ENCODE results near the gene DBP.

DNA sequence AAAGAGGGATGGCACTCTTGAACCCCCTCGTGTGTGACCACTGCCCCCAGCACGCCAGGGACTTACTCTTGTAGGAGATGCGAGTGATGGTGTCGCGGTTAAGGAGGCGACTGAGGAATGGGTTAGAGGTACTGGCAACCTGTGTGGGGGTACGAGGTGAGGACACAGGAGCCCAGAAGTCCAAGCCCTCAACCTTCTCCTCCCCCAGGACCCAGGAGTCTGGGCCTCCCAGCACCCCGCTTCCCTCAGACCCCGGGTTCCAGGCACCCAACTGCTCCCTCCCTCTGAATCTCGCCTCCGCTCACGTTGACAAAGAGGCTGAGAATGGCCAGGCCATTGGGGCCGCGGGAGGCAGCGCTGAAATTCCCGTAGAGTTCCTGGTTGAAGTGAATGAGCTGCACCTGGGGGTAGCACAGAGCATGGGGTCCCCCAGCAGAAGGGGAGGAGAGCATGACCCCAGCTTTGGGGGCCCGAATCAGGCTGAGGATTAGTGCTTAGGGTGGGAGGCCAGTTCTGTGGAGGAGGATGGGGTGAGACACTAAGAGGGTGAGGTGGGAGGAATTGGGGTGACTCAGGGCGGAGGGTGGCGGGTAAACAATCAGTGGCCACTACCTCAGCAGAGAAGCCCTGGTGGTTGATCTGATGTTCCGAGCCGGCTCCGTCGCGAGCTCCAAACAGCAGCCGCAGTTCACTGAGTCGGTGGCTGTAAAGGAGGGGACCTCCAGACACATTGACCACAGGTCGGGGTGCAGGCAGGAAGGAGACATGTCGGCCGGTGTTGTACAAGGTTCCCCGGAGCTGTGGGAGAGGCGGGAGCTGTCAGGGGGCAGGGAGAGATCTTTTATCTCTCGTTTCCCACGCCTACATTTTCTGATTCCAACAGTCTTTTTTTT lies 2.5 kb upstream of the DBP start:
- TF ChIP-seq, protein P1, sequence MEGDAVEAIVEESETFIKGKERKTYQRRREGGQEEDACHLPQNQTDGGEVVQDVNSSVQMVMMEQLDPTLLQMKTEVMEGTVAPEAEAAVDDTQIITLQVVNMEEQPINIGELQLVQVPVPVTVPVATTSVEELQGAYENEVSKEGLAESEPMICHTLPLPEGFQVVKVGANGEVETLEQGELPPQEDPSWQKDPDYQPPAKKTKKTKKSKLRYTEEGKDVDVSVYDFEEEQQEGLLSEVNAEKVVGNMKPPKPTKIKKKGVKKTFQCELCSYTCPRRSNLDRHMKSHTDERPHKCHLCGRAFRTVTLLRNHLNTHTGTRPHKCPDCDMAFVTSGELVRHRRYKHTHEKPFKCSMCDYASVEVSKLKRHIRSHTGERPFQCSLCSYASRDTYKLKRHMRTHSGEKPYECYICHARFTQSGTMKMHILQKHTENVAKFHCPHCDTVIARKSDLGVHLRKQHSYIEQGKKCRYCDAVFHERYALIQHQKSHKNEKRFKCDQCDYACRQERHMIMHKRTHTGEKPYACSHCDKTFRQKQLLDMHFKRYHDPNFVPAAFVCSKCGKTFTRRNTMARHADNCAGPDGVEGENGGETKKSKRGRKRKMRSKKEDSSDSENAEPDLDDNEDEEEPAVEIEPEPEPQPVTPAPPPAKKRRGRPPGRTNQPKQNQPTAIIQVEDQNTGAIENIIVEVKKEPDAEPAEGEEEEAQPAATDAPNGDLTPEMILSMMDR (IDR thresholded peaks at IDR 0.05; ENCODE audit: low read depth, low read length), result no peak
- no peak for TF ChIP-seq EZH2phosphoT487 (IDR thresholded peaks at IDR 0.05; ENCODE audit: low read depth)
